IPS-18a (cell line): Measurements from ENCODE around the gene SPOCK1.

Experiments
- H3K27ac ChIP-seq: one replicate; pipeline ENCODE4 v1.5.1; 2013; ENCODE audit warnings: low read length
- H3K27me3 ChIP-seq: one replicate; pipeline ENCODE4 v1.6.1; 2013; ENCODE audit warnings: mild to moderate bottlenecking, low read length; ENCODE audit not compliant: control insufficient read depth, insufficient read depth
- H3K36me3 ChIP-seq: one replicate; pipeline ENCODE4 v1.6.1; 2013; ENCODE audit warnings: low read depth, low read length; ENCODE audit not compliant: control insufficient read depth
- H3K4me1 ChIP-seq: one replicate; pipeline ENCODE4 v1.6.1; 2013; ENCODE audit warnings: low read depth, low read length; ENCODE audit not compliant: control insufficient read depth
- H3K4me3 ChIP-seq: one replicate; pipeline ENCODE4 v1.5.1; 2013; ENCODE audit warnings: low read length
- H3K9ac ChIP-seq: one replicate; pipeline ENCODE4 v1.6.1; 2013; ENCODE audit warnings: mild to moderate bottlenecking, low read length, moderate library complexity
- H3K9me3 ChIP-seq: one replicate; pipeline ENCODE4 v1.6.1; 2013; ENCODE audit warnings: low read depth, low read length; ENCODE audit not compliant: control insufficient read depth

SPOCK1 gene

DNA sequence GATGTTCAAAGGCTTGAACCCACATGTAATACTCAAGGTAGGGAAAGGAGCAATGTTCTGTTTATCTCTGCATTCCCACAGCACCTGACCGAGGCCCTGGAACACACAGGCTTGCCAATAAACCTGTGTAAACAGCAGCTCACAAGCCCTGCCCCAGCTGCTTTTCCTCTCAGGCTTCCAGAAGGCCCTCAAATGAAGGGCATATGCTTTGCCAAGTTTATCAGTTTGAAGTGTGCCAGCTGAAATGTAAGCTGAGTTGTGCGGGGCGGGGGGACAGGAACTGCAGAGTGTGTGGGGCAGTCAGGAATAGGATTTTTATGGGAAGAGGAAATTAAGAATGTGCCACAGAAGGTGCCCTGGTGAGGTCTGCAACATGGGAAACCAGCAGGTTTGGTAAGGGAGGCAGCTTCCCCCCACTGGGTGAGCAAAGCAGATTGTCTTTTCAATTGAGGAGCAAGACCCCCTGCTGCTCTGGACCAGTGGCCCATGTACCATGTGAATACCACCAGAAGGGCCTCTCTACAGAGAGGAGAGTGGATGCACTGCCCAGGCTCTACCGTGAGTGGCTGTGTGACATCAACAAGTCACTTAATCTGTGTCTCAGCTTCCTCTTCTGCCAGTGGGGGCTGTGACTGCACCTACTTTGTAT lies 194.8 kb downstream of the SPOCK1 start:
- H3K36me3 ChIP-seq: no peaks in the 10 kb centered on the region
- no peaks in the 10 kb centered on the region for H3K9me3 ChIP-seq
- no peak overlapping the region for H3K9ac ChIP-seq
- H3K27ac ChIP-seq: no peak overlapping the region
- peaks cover 12% of the 10 kb centered on the region for H3K4me1 ChIP-seq
- no peaks in the 10 kb centered on the region for H3K27me3 ChIP-seq
- H3K4me3 ChIP-seq: no peak overlapping the region

DNA sequence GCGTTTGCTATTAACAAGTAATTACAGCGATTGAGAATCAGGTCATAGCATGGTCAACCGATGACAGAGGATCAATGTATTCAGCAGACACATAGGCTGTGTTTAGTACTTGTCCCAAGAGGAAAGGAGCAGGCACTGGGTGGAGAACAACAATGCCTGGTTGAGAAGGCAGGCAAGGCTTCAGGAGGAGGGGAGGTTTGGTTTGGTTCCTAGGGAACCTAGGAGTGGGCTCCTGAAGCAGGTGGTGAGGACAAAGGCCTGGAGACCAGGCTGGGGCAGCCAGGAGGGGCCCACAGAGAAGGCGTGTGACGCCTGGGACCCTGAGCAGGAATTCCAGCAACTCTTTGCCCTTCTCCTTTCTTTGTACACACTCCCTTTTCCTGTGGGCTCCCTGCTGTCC lies 195.6 kb downstream of the SPOCK1 start:
- H3K27ac ChIP-seq: no peak overlapping the region
- no peak overlapping the region for H3K9ac ChIP-seq
- H3K4me3 ChIP-seq: no peak overlapping the region
- no peaks in the 10 kb centered on the region for H3K36me3 ChIP-seq
- no peaks in the 10 kb centered on the region for H3K9me3 ChIP-seq
- peaks cover 12% of the 10 kb centered on the region for H3K4me1 ChIP-seq
- H3K27me3 ChIP-seq: no peaks in the 10 kb centered on the region

DNA sequence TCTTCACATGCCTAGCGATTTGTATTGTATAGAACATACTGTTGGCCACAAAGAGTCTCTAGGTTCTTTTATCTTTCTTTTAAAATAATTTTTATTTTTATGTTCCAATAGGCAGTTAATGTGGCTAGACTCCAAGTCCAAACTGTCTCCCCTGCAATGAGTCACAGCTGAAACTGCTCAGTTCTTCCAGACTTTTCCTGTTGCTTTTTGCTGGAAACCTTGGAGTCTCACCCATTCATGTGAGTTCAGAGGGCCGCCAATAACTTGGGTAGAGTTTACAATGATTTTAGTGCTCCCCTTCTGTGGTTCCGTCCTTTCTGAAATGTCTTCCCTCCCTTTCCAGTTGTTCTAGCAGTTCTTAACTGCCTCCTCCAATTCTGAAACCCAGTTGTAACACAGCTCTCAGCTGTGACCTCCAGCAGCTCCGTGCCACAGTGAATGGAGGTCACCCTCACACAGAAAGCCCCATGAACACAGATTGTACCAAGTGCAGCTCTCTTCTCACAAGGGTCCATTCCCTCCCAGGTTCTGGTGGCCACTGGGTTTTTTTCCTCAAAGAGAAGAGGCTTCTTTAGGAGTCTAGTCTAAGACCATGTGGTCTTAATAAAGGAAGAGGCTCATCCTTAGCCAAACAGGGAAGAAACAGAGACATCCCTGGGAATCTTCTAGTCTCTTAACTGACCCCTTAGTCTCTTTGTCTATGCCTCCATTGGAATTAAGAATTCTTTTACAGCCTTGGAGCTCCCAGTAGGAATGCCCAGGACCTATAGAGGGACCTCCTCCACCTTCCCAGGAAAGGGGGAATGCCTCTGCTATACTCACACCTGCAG lies 198.5 kb downstream of the SPOCK1 start:
- Histone ChIP-seq H3K27ac (no peak overlapping the region), H3K36me3 (no peaks in the 10 kb centered on the region), H3K4me1 (peaks cover 12% of the 10 kb centered on the region), H3K9me3 (no peaks in the 10 kb centered on the region), H3K4me3 (no peak overlapping the region), H3K9ac (no peak overlapping the region), H3K27me3 (no peaks in the 10 kb centered on the region)

DNA sequence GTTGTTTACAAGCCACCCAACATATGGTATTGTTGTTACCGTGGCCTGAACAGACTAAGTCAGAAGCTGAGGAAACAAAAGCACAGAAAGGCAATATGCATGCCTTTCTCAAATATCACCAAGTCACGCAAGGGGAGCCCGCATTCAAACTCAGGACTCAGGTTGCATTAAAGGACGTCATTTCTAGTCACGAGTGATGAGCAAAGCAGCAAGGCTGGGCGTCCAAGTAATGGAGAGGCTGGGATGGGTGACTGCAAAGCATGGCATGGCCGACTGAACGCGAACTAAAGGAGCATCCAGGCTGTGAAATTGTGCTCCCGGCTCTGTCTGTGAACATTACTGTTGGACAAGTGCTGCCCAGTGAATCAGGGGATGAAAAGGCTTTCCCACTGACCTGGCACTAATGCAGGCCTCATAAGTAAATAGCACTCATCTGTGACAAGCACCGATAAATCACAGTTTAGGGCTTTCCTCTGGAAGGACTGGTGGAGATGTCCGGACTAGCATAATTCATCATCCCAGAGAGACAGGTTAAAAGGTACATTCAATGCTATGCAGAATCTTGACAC lies 202.8 kb downstream of the SPOCK1 start:
- Histone ChIP-seq H3K27ac (no peak overlapping the region), H3K4me1 (no peaks in the 10 kb centered on the region), H3K27me3 (no peaks in the 10 kb centered on the region), H3K4me3 (no peak overlapping the region), H3K9ac (no peak overlapping the region), H3K9me3 (no peaks in the 10 kb centered on the region), H3K36me3 (no peaks in the 10 kb centered on the region)

DNA sequence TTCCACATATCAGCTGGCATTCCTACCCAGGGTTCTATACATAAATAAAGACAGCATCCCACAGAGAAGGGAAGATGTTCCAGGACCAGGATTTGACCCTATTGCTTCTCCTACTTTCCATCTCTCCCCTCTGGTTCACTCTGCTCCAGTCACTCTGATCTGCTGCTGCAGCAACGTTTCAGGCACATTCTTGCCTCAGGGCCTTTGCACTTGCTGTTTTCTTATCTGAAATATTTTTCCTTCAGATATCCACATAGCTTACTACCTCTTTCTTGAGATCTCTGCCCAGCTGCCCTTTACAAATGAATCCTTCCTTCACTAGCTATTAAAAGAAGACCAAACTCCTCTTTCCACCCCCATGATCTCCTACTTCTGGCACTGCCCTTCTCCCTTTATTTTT lies 204.5 kb downstream of the SPOCK1 start:
- H3K4me1 ChIP-seq: no peaks in the 10 kb centered on the region
- no peak overlapping the region for H3K9ac ChIP-seq

DNA sequence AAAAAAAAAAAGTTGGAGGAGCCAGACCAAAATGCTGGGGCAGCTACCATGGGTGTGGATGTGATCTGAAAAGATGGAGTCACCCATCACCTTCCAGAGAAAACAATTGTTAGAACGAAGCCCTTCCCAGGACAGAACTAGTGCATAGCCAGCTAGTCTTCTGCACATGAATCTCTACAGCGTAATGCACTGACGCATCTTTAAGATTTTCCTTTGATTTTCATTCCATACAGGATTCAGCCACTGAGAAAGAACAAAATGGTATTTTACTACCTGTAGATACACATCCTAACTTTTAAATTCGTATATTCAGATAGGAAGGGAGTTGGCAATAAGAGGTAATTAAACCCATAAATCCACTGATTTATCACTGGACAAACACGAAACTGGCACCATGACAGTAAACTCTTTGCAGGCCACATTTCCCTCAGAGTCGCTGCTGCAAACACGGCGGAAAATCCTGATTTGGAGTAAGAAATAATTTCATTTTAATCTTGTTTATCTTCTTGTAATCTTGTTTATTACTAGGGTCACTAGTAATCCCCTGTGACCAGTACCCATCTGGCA lies 206.6 kb downstream of the SPOCK1 start:
- H3K36me3 ChIP-seq: no peaks in the 10 kb centered on the region
- no peak overlapping the region for H3K9ac ChIP-seq
- H3K4me1 ChIP-seq: no peaks in the 10 kb centered on the region
- H3K9me3 ChIP-seq: no peaks in the 10 kb centered on the region
- H3K4me3 ChIP-seq: no peak overlapping the region
- H3K27ac ChIP-seq: no peak overlapping the region
- H3K27me3 ChIP-seq: no peaks in the 10 kb centered on the region

More for the DNA sequence above, 204.5 kb downstream of the SPOCK1 start:
- Histone ChIP-seq H3K36me3 (no peaks in the 10 kb centered on the region), H3K27ac (no peak overlapping the region), H3K9me3 (no peaks in the 10 kb centered on the region), H3K27me3 (no peaks in the 10 kb centered on the region), H3K4me3 (no peak overlapping the region)

DNA sequence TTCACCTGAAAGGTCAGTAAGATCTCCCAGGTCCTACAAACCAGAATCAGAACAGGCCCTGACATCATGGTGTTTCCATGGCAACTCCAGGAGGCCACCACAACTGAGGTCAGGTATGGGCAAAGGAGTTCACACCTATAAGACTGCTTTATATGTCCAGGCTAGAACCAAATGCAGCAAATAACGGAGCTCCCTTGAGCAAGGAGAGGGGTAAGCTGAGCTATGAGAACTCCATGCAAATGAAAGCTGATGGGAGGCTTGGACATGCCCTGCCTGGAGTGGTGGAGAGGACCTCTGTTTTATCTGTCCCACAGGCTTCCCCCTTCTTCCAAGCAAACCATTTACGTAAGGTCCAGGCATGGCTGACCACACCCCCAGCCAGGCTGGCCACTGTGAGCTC lies 207.7 kb downstream of the SPOCK1 start:
- no peaks in the 10 kb centered on the region for H3K9me3 ChIP-seq
- no peaks in the 10 kb centered on the region for H3K4me1 ChIP-seq
- H3K36me3 ChIP-seq: no peaks in the 10 kb centered on the region
- no peak overlapping the region for H3K4me3 ChIP-seq
- H3K9ac ChIP-seq: no peak overlapping the region
- no peak overlapping the region for H3K27ac ChIP-seq
- H3K27me3 ChIP-seq: no peaks in the 10 kb centered on the region

DNA sequence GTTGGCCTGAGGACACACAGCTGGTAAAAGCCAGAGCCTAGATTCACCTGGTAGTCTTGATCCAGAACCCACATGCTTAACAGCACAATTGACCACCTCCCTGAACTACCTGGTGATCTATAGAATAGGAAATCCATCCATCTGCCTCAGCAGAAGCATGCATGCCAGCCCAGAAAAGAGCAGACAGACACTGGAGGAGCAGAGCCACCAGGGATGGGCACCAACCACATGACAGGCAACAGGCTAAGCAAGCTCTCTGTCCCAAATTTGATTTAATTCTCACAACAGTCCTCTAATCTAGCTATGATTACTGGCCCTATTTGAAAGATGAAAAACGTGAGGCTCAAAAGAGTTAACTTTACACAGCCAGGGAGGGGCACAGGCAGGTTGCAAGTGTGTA lies 208.1 kb downstream of the SPOCK1 start:
- Histone ChIP-seq H3K36me3 (no peaks in the 10 kb centered on the region), H3K4me3 (no peak overlapping the region), H3K9me3 (no peaks in the 10 kb centered on the region), H3K27ac (no peak overlapping the region), H3K9ac (no peak overlapping the region), H3K27me3 (no peaks in the 10 kb centered on the region), H3K4me1 (no peaks in the 10 kb centered on the region)

DNA sequence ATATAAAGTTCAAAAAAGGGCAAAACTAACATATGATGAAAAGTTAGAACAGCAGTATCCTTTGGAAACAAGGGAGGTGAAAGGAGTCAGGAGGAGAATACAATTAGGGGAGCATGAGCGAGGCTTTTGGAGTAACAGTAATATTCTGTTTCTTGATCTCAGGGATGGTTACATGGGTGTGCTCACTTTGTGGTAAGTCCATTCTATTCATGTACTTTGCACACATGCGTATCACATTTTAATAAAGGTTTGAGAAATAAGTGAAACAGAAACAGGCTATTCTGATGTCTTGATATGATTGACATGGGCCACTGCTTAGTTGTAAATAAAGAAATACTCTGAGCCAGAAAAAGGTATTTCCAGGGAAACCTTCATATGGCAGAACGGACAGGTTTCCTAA lies 208.8 kb downstream of the SPOCK1 start:
- Histone ChIP-seq H3K36me3 (no peaks in the 10 kb centered on the region), H3K9me3 (no peaks in the 10 kb centered on the region), H3K9ac (no peak overlapping the region), H3K4me1 (no peaks in the 10 kb centered on the region), H3K27me3 (no peaks in the 10 kb centered on the region), H3K27ac (no peak overlapping the region), H3K4me3 (no peak overlapping the region)

DNA sequence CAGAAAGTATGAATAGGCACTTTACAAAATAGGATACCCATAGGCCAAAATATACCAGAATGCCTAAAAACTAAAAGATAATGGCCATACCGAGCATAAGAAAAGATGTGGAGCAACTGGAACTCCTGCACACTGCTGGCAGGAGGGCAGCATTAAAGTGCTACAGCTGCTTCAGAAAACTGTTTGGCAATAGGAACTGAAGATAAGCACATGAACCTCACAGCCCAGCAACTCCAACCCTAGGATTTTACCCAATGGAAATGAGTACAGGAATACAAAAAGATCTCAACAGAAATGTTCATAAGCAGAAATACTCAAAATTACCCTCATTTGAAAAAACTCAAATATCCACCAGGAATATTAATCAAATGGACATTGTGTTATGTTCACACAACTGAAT lies 209.3 kb downstream of the SPOCK1 start:
- H3K9ac ChIP-seq: no peak overlapping the region
- H3K4me1 ChIP-seq: no peaks in the 10 kb centered on the region
- H3K4me3 ChIP-seq: no peak overlapping the region
- no peaks in the 10 kb centered on the region for H3K9me3 ChIP-seq
- no peaks in the 10 kb centered on the region for H3K27me3 ChIP-seq
- no peaks in the 10 kb centered on the region for H3K36me3 ChIP-seq
- no peak overlapping the region for H3K27ac ChIP-seq

DNA sequence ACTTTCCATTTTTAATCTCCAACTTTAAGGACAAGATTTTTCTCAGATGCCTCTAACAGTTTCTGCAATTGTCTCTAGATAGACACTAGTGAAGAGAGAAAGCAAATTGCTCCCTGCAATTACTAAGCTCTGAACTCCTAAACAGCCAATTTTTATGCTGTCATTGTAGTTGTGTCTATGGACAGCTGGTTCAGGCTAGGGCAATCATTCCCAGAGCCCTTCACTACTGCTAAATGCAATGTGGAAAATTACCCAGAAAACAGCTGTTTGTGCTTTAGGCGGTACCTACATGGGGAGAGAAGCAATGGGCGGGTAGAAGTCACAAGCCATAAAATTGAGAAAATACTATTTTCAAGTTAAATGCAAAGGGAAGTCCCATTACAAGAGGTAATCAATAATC lies 211.6 kb downstream of the SPOCK1 start:
- no peak overlapping the region for H3K4me3 ChIP-seq
- no peak overlapping the region for H3K27ac ChIP-seq
- H3K9ac ChIP-seq: no peak overlapping the region
- H3K36me3 ChIP-seq: no peaks in the 10 kb centered on the region
- no peaks in the 10 kb centered on the region for H3K9me3 ChIP-seq
- no peaks in the 10 kb centered on the region for H3K27me3 ChIP-seq
- no peaks in the 10 kb centered on the region for H3K4me1 ChIP-seq
